Peyer's patch (tissue), 4 donors: ENCODE results near the gene IFT43. TPM values are rescaled to one million over a fixed set of nuclear protein-coding genes. Genes with fewer than 3 reads are reported as not detected.

ENCODE experiments used
- DNase-seq, 3 donors: peaks; one replicate each; pipeline ENCODE4 v3.0.0-alpha.2; 2017 to 2019
- H3K27ac ChIP-seq, 4 donors: fragments of 200-600 bp; sonication (generic); one replicate each; pipeline ENCODE4 v1.5.1; 2016 to 2019
- H3K27me3 ChIP-seq, 2 donors: fragments of 200-600 bp; sonication (generic); one replicate each; pipeline ENCODE4 v1.5.1; 2019
- H3K36me3 ChIP-seq, 3 donors: fragments of 200-600 bp; sonication (generic); one replicate each; pipeline ENCODE4 v1.5.1; 2016 to 2019
- H3K4me1 ChIP-seq, 4 donors: fragments of 200-600 bp; sonication (generic); one replicate each; pipeline ENCODE4 v1.5.1; 2016 to 2019
- H3K4me3 ChIP-seq, 4 donors: fragments of 200-600 bp; sonication (generic); 1 replicate in 3 of 4; 2 replicates in 1 of 4; pipeline ENCODE4 v1.5.1; 2016 to 2019; ENCODE audit warnings: mild to moderate bottlenecking in 1 of 4
- H3K9me3 ChIP-seq, 4 donors: fragments of 200-600 bp; sonication (generic); one replicate each; pipeline ENCODE4 v1.5.1; 2016 to 2019; ENCODE audit warnings: mild to moderate bottlenecking in 1 of 4
- CTCF ChIP-seq, 6 experiments: fragments of 450-650 bp in 4 of 6; fragments of 200-600 bp in 2 of 6; sonication (generic) in 1 of 6; IDR thresholded peaks; one replicate each; pipeline ENCODE4 v1.5.1; 2017 to 2019; ENCODE audit warnings: antibody characterized with exemption in 6 of 6, mild to moderate bottlenecking in 3 of 6, moderate library complexity in 1 of 6
- POLR2A ChIP-seq, 2 donors: fragments of 450-650 bp; IDR thresholded peaks; one replicate each; pipeline ENCODE4 v1.5.1; 2017; ENCODE audit warnings: antibody characterized with exemption in 2 of 2, mild to moderate bottlenecking in 2 of 2, moderate library complexity in 2 of 2
- total RNA-seq, 4 donors: library from RNA; depleted of rRNA; stranded (reverse); fragments of >200 nt; gene quantifications; one replicate each; pipeline ENCODE4 v1.1.0, GENCODE V29; 2016

The IFT43 gene
- total RNA-seq, 4 donors from 2014 or later = 23.9 to 42.8 (median 33.6) TPM

GRCh38 chr14:76090616-76091391 is 105.2 kb downstream of the IFT43 start:
- Histone ChIP-seq H3K27me3 (no peaks in the 10 kb centered on the region), H3K27ac (no peak overlapping the region), H3K36me3 (no peaks in the 10 kb centered on the region), H3K4me1 (peaks cover 0 to 4% (median 0%) of the 10 kb centered on the region in 4 donors), H3K4me3 (no peak overlapping the region), H3K9me3 (no peaks in the 10 kb centered on the region)
- DNase-seq = no peak
- no peak for TF ChIP-seq POLR2A (IDR thresholded peaks at IDR 0.05)
- no peak for TF ChIP-seq CTCF (IDR thresholded peaks at IDR 0.05)

- Histone ChIP-seq H3K4me1 (peaks cover 0 to 4% (median 0%) of the 10 kb centered on the region in 4 donors), H3K27me3 (no peaks in the 10 kb centered on the region), H3K9me3 (no peaks in the 10 kb centered on the region), H3K36me3 (no peaks in the 10 kb centered on the region), H3K4me3 (no peak overlapping the region), H3K27ac (no peak overlapping the region)
- TF ChIP-seq CTCF (IDR thresholded peaks at IDR 0.05) (no peak), POLR2A (IDR thresholded peaks at IDR 0.05) (no peak)
- DNase-seq = no peak
Observed at GRCh38 chr14:76093077-76093476, 107.5 kb downstream of the IFT43 start.

GRCh38 chr14:76096257-76096656 is 110.7 kb downstream of the IFT43 start:
- Histone ChIP-seq H3K9me3 (no peaks in the 10 kb centered on the region), H3K27me3 (no peaks in the 10 kb centered on the region), H3K36me3 (no peaks in the 10 kb centered on the region), H3K4me3 (no peak overlapping the region), H3K4me1 (no peaks in the 10 kb centered on the region), H3K27ac (no peak overlapping the region)
- DNase-seq = no peak
- TF ChIP-seq POLR2A (IDR thresholded peaks at IDR 0.05) = no peak
- no peak for TF ChIP-seq CTCF (IDR thresholded peaks at IDR 0.05)

GRCh38 chr14:76097547-76097946 is 112.0 kb downstream of the IFT43 start:
- H3K4me1 ChIP-seq = no peaks in the 10 kb centered on the region
- TF ChIP-seq POLR2A (IDR thresholded peaks at IDR 0.05) (no peak), CTCF (IDR thresholded peaks at IDR 0.05) (no peak)
- no peaks in the 10 kb centered on the region for H3K9me3 ChIP-seq

GRCh38 chr14:76098047-76098446 is 112.5 kb downstream of the IFT43 start:
- TF ChIP-seq POLR2A (IDR thresholded peaks at IDR 0.05) (no peak), CTCF (IDR thresholded peaks at IDR 0.05) (no peak)
- Histone ChIP-seq H3K27ac (no peak overlapping the region), H3K4me3 (no peak overlapping the region), H3K27me3 (no peaks in the 10 kb centered on the region), H3K9me3 (no peaks in the 10 kb centered on the region), H3K4me1 (no peaks in the 10 kb centered on the region), H3K36me3 (no peaks in the 10 kb centered on the region)
- no peak for DNase-seq

More at GRCh38 chr14:76097547-76097946, 112.0 kb downstream of the IFT43 start:
- no peak overlapping the region for H3K27ac ChIP-seq
- no peaks in the 10 kb centered on the region for H3K27me3 ChIP-seq
- no peak overlapping the region for H3K4me3 ChIP-seq
- no peak for DNase-seq
- no peaks in the 10 kb centered on the region for H3K36me3 ChIP-seq
